MCF 10A (cell line): ENCODE results near the gene GNB1L. TPM values are rescaled to one million over a fixed set of nuclear protein-coding genes. Genes with fewer than 3 reads are reported as not detected.

Source experiments
- BruUV-seq: library from RNA; stranded (reverse); fragments of 400-500 nt; replicated peaks from 2 replicates; lab custom pipeline; 2021; lab: Mats Ljungman, UMichigan
- CTCF ChIA-PET: fragments of 300-600 bp; sonication (Branson Sonifier 250); formaldehyde crosslinking; extraction: SDS; loops from one replicate; lab custom pipeline; 2021; ENCODE audit warnings: antibody characterized with exemption, inconsistent platforms; lab: Yijun Ruan, JAX
- POLR2A ChIA-PET: fragments of 300-600, 350-650 bp; sonication (Branson Sonifier 250); formaldehyde crosslinking; extraction: SDS; loops from one replicate; lab custom pipeline; 2020; ENCODE audit warnings: antibody characterized with exemption, inconsistent platforms; lab: Yijun Ruan, JAX
- DNase-seq: peaks from one replicate; pipeline ENCODE4 v3.0.0-alpha.2; 2018; ENCODE audit not compliant: unreplicated experiment
- H3K27ac Mint-ChIP-seq: one replicate; pipeline ENCODE4 v1.8.0; 2022; ENCODE audit warnings: mild to moderate bottlenecking, low read depth, mixed read lengths; ENCODE audit not compliant: unreplicated experiment
- H3K27me3 Mint-ChIP-seq: one replicate; pipeline ENCODE4 v1.8.0; 2022; ENCODE audit warnings: mixed read lengths; ENCODE audit not compliant: insufficient read depth, unreplicated experiment
- H3K36me3 Mint-ChIP-seq: one replicate; pipeline ENCODE4 v1.8.0; 2022; ENCODE audit warnings: mild to moderate bottlenecking, moderate library complexity, mixed read lengths; ENCODE audit not compliant: insufficient read depth, unreplicated experiment
- H3K4me1 Mint-ChIP-seq: one replicate; pipeline ENCODE4 v1.8.0; 2022; ENCODE audit warnings: mixed read lengths; ENCODE audit not compliant: insufficient read depth, unreplicated experiment
- H3K4me3 Mint-ChIP-seq: one replicate; pipeline ENCODE4 v1.8.0; 2022; ENCODE audit warnings: mild to moderate bottlenecking, moderate library complexity, mixed read lengths; ENCODE audit not compliant: unreplicated experiment
- H3K9me3 Mint-ChIP-seq: one replicate; pipeline ENCODE4 v1.8.0; 2022; ENCODE audit warnings: mixed read lengths; ENCODE audit not compliant: unreplicated experiment
- intact Hi-C: fragments of 100-400 bp; cut with micrococcal nuclease; formaldehyde crosslinking; loops from 2 replicates; pipeline ENCODE4 v1.14.1; 2022
- total RNA-seq: library from RNA; stranded (reverse); gene quantifications from 2 replicates; pipeline ENCODE4 v1.2.3, GENCODE V29; 2022
- TF ChIP-seq, protein P1 (sequence below): fragments of 200-600 bp; IDR thresholded peaks from one replicate; pipeline ENCODE4 v1.8.0; 2022; ENCODE audit warnings: antibody characterized with exemption, mild to moderate bottlenecking; ENCODE audit not compliant: unreplicated experiment

The GNB1L gene
- total RNA-seq, 1 experiment from 2014 or later: 4.3 TPM

DNA sequence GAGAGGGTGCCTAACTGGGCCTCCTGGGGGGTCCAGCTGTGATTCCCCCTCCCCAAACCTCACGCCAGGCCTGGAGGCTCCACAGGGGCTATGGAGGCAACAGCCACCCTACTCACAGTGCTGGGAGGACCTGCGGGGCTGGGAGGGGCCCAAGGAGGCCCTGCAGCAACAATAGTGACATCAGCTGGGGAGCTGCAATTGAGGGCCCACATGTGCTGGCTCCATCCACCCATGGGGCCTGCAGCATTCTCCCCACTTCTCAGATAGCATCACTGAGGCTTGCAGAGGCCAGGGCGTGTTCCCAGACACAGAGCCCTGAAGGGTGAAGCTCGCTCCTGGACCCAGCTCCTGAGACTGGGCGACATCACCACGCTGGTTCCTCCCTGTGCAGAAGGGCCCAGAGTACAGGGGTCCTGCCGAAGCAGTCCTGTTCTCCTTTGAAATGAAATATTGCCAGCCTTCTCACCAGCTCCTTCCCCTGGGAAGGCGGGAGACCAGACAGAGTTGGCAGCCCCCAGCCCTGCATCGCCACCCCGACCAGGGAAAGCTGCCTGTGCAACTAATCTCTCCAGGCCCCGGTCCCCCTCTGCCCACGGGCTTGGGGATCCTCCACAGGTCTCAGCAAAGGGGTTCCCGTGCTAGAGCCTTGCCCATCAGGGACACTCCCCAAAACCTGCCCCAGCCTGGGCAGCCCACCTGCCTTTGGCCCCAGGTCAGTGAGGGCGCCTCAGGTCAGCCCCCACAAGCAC lies 103.0 kb downstream of the GNB1L start:
- POLR2A ChIA-PET: no interaction called here
- intact Hi-C loops: no loop called here
- no TSS peak for BruUV-seq
- DNase-seq: no peak
- CTCF ChIA-PET: interaction anchor here (0.5 to 2.1 kb wide), 2 partner anchors 40 to 158 kb away, joined by 3 to 6 read pairs; no protein-coding TSS in a partner anchor
- Mint-ChIP-seq H3K4me1 (no peaks in the 10 kb centered on the region), H3K27me3 (peaks cover 11% of the 10 kb centered on the region), H3K36me3 (no peaks in the 10 kb centered on the region), H3K9me3 (no peaks in the 10 kb centered on the region), H3K27ac (no peak overlapping the region), H3K4me3 (no peak overlapping the region)
- TF ChIP-seq, protein P1, sequence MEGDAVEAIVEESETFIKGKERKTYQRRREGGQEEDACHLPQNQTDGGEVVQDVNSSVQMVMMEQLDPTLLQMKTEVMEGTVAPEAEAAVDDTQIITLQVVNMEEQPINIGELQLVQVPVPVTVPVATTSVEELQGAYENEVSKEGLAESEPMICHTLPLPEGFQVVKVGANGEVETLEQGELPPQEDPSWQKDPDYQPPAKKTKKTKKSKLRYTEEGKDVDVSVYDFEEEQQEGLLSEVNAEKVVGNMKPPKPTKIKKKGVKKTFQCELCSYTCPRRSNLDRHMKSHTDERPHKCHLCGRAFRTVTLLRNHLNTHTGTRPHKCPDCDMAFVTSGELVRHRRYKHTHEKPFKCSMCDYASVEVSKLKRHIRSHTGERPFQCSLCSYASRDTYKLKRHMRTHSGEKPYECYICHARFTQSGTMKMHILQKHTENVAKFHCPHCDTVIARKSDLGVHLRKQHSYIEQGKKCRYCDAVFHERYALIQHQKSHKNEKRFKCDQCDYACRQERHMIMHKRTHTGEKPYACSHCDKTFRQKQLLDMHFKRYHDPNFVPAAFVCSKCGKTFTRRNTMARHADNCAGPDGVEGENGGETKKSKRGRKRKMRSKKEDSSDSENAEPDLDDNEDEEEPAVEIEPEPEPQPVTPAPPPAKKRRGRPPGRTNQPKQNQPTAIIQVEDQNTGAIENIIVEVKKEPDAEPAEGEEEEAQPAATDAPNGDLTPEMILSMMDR: no peak

DNA sequence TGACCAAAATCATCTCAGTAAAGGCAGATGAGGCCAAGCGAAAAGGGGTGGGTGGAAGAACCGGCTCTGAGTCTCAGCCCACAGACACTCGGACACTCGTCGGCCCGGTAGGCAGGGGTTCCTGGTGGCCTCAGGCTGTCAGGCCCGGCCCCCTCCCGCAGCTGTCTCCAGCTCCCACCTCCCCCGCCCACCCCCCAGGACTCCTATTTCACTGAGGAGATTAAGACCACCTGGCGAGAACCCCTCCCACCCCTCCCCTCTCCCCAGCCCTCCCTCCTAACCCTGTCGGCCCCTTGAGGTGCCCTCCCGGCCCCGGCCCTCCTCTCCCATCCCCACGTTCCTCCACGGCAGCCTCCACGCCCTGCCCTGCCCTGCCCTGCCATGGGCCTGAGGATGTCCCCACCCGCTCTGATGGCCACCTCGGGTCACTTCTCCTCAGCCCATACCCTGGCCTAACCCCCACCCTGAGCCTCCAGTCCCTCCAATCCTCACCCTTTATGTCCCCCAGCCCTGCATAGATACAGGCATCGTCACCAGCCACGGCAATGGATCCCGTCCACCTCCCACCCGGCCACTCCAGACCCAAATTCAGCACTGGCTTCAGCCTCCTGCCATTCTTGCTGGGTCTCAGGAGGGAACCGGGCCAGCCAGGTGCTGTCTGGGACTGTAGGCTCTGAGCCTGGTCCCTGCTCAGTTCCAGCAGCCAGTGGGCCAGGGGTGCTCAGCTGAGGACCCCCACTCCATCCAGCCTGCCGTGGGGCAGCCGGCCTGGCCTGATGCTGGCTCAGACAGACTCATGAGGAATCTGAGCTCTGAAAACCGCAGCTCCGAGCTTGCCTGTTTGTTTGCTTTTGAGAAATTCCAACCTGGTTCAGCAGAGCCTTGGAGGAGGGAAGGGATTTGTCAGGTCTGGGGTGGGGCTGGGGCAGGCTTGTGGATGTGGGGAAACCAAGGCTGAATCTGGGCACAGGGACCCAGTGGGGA lies 103.9 kb downstream of the GNB1L start:
- Mint-ChIP-seq H3K27ac (no peak overlapping the region), H3K27me3 (peaks cover 11% of the 10 kb centered on the region), H3K4me3 (no peak overlapping the region), H3K4me1 (no peaks in the 10 kb centered on the region), H3K36me3 (no peaks in the 10 kb centered on the region), H3K9me3 (no peaks in the 10 kb centered on the region)
- intact Hi-C loops: no loop called here
- TF ChIP-seq, protein P1: no peak
- ChIA-PET CTCF (interaction anchor here (0.6 to 2.1 kb wide), 2 partner anchors 17 to 159 kb away, joined by 4 to 6 read pairs; no protein-coding TSS in a partner anchor), POLR2A (no interaction called here)
- DNase-seq: no peak
- BruUV-seq: no TSS peak

DNA sequence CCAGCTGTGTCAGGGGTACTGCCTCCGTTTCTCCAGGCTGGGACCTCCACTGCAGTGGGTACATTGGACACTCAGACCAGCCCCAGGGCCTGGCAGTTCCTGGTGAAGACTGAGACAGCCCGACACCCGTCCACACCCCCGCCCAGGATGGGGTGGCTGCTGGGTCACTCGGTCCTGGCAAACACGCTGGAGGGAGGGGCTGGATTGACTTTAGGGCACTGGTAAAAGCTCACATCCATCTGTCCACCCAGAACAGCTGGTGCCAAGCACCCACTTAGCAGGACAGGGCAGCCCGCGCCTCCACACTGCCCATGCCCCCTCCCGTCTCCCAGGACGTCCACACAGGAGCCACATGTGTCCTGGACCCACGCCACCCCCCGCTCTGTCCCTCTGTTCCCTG lies 104.8 kb downstream of the GNB1L start:
- no peaks in the 10 kb centered on the region for H3K9me3 Mint-ChIP-seq
- BruUV-seq: no TSS peak
- no peaks in the 10 kb centered on the region for H3K36me3 Mint-ChIP-seq
- H3K27me3 Mint-ChIP-seq: peaks cover 11% of the 10 kb centered on the region
- TF ChIP-seq, protein P1: no peak
- ChIA-PET POLR2A (no interaction called here), CTCF (interaction anchor here (0.6 kb wide), 2 partner anchors 16 to 139 kb away, joined by 3 to 4 read pairs; no protein-coding TSS in a partner anchor)
- H3K27ac Mint-ChIP-seq: no peak overlapping the region
- H3K4me1 Mint-ChIP-seq: no peaks in the 10 kb centered on the region
- no peak for DNase-seq
- intact Hi-C loops: no loop called here
- no peak overlapping the region for H3K4me3 Mint-ChIP-seq
